ENCODE data around the gene TSEN15. TPM values are rescaled to one million over a fixed set of nuclear protein-coding genes. Genes with fewer than 3 reads are reported as not detected.
"Not testable (repeated sequence)": the region's sequence is repeated elsewhere in the genome, so short reads cannot be mapped to it uniquely, and the experiment has no call there.

TSEN15 gene
- total RNA-seq, 1 donor from 2014 or later, result 34.4 TPM

DNA sequence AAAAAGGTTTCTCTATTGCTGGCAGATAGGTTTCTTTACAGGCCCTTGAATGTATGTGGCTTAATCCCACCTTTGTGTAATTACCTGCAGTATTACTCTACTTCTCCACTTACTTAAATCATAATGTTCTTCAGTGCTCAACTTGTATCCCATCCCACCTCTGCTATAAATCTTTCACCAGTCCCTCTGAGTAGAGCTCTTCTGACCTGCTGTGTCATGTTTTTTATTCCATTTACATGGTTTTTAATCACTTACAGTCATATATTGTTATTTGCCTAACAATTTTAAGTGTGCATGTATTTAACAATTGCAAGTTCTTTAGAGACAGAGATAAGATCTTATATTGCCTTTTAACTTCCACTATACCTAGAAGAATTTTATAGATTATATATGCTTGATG is 2.4 kb downstream of the TSEN15 start:
- DNase-seq, result no peak

GRCh38 chr1:184056921-184057555 is 5.5 kb downstream of the TSEN15 start:
- DNase-seq, result peak; percentile 37

- DNase-seq, result no peak
These were observed 8.4 kb downstream of the TSEN15 start for GRCh38 chr1:184059887-184060286.

DNA sequence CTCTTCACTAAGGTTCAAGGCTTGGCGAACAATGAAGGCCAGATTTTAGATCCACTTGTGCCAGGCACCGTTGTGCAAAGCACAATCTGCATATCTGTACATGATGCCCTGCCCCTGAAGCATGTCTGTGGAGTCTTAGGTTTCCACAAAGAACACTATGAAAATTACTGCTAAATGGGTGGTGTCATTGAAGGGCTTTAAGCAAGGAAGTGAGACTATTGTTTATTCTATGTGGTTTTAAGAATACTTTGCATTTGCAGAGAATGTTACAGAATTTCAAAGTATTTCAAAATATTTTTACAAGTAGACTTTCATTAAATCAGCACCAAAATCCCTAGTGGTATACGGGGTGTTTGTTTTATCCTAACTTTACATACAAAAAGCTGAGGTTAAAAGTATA is 8.8 kb downstream of the TSEN15 start:
- DNase-seq, result no peak

DNA sequence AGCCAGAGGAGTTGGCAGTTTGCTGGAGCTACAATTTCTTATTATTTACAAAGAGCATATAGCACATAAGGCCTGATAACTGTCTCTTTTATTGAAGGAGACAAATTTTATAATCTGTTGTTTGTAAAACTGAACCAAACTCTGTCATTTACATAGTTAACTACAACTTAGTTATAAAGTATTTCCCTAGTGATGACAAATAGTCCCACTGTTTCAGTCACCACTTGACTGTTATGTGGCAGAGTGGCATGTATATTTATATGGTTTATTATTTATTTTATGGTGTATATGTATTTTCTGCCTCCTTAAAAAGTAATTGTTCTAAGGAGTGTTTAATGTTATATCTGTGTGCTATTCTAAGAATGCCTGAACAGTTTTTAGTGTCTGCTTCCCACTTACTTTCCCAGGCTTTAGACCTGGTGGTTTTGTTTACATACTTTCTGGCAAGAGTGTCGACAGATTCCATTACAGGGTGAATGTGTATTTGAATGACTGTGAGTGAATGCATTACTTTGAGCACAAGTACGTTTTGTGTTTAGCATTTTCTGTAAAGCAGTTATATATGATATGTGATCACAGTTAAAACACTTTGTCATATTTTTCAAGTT is 10.0 kb downstream of the TSEN15 start:
- DNase-seq, result peak; percentile 40

DNA sequence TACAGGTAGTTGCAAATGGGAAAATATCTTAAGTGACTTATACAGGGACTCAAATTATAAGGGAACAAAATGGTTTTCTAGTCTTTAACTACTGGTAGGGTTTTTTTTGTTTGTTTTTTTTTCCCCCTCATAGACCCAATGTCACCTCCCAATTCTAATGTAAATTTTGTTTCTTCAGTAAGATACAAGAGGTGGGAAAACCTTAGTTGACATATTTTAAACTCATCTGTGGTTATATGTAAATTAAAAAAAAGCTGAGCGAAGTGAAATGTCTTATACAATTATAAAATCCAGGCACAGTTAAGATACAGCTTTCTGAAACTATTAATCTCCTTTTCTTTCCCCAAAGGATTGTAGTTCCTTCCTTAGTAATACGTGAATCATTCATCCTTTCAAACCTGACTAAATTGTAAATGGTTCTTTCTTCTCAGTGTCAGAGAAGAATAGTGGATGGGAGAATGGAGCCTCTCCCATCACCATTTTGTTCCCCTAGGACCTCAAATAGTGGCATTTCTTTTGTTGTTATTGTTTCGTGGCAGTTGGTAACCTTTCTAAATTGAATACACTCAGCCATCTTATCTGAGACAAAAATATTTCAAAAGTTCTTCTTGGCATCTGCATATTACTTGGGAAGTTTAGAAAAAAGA is 11.2 kb downstream of the TSEN15 start:
- no peak for DNase-seq

DNA sequence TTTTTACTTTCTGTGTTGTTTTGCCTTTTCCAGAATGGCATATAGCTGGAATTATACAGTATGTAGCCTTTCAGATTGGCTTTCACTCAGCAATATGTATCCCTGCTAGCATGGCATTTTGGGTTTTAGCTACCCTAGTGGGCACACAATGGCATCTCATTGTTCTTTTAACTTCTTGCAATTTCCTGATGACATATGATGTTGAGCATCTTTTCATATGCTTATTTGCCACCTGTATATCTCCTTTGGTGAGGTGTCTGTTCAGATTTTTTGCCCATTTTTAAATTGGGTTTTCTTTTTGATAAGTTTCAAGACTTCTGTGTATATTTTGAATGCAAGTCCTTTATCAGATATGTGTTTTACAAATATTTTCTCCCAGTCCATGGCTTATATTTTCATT is 14.0 kb downstream of the TSEN15 start:
- no peak for DNase-seq

GRCh38 chr1:184068354-184068753 is 16.8 kb downstream of the TSEN15 start:
- no peak for DNase-seq

GRCh38 chr1:184069675-184070074 is 18.1 kb downstream of the TSEN15 start:
- DNase-seq, result no peak

DNA sequence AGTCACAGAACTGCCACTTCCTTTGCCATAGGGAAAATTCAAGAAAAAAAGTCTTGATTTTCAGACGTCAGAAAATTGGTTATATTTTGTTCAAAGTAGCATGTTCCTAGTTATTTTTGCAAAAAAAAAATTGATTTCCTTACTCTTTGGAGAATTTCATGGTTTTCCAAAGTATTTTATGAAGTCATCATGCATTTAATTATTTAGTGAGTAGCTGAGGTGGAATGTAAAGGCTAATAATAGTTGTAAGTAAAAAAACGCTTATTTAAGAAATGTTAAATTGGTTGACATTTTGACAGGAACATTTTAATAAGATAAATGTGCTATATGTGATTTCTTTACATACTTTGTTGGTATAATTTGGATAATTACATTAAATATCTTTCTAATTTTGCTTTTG is 20.8 kb downstream of the TSEN15 start:
- DNase-seq, result no peak

DNA sequence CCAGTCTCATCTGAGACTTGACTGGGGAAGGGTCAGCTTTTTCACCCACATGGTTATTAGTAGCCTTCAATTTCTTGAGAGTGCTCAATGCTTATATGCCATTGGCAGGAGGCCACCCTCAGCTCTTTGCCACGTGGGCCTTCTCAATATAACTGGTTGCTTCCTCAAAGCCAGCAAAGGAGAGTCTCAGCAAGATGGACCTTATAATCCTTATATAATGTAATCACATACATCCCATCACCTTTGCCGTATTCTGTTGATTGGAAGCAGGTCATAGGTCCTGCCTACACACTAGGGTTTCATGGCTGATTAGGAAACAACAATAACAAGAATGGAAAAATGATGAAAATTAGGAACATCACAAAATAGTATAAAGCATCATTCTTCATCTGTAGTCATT is 22.9 kb downstream of the TSEN15 start:
- no peak for DNase-seq

GRCh38 chr1:184075055-184076029 is 23.8 kb downstream of the TSEN15 start:
- peak; percentile 89 for DNase-seq

DNA sequence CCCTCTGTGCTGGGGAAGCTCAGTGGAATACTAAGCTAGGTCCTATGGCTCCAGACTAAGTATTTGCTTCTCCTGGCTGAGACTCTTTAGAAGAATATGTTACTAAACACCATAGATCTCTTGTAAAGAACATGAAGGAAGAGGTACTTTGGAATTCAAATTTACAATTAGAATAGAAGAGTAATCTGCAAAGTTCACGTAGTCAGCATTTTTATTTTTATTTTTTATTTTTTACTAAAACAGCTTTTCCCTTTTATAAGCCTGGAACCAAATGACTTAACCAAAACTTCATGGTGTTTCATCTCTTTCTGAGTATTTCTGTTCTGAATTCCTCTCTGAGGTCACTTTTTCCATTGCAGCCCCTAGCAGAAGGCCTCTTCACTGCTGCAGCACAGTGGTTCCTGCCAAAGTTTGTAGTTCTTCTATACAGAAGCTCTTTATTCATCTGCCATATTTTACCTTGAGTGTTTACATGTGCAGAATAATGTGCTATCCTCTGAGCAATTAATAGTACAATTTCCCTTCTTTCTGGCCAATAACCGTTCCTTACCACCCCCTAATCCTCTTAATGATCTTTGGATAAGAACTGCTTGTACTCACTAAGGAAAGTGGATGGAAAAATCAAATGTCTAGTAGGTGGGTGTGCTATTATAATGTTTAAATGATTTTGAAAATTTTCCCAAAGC is 27.2 kb downstream of the TSEN15 start:
- DNase-seq, result peak; percentile 94

- DNase-seq, result no peak
These were observed 28.8 kb downstream of the TSEN15 start for GRCh38 chr1:184080309-184080708.

DNA sequence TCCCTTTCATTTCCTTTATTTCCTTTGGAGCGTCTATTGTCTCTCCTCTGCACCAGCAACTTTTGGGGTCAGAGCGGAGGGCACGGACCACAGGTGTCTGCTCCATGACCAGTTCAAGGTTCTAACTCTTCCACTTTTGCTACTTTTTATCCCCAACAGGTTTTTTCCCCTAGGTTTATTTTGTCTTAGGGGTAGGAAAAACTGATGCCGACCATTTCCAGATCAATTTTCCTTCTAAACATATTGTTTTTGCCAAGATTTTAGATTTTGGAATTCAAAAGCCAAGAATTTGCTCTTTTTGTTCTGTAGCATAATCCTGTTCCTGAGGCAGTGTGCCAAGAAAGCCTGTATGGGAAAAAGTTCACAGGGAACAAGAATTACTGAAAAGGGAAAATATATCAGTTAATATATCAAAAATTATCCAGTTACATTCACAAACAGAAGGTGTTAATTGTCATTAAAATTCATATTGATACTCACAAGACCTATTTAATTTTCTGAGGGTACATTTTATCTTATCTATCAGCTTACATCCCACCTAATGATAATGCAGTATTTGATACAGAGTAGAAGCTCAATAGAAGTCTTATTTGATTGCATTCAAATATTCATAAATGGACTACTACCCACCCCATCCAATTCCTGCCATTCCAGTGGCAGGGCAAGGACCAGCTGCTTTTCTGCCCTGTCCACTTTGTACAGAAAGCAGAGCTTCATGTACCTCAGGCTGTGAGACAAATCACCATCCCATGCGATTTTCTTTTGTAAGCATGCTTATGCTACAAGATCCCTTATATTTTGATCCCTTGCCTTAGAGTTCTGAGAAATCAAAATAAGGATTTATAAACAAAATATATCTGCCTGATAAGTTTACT is 31.2 kb downstream of the TSEN15 start:
- DNase-seq, result peak; percentile 57

DNA sequence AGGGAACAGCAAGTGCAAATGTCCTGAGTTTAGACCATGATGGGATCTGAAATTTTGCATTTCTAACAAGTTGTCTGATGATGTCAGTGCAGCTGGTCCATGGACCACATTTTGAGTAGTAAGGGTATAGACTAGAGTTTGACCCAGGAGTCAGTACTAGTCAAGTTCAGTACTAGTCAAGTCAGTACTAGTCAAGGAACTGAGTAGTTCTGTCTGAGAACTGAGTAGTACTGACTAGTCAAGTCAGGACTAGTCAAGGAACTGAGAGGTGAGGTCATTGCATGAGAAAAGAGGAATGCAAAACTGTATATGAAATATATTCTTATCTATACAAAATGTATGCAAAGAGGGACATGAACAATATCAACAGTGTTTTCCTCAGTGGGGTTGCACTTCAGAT is 34.1 kb downstream of the TSEN15 start:
- DNase-seq, result no peak

DNA sequence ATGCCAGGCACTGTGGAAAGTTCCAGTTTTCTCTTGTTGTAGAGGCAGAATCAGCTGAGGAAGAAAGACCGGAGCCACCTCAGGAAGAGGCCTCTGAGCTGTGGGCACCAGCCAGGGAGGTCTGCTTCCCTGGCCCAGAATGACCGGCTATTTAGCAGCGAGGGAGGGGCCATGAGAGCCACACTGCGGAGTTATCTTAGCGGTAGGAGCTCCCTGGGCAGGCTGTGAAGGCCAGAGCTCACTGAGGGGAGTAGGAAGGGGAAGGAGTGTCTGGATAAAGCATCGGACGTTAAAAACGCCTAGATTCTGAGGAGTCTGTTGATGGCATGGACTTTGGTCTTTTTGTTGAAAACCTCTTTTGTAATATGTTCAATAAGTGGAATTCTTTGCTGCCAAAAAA is 36.5 kb downstream of the TSEN15 start:
- DNase-seq, result no peak

GRCh38 chr1:184093071-184093470 is 41.5 kb downstream of the TSEN15 start:
- no peak for DNase-seq

DNA sequence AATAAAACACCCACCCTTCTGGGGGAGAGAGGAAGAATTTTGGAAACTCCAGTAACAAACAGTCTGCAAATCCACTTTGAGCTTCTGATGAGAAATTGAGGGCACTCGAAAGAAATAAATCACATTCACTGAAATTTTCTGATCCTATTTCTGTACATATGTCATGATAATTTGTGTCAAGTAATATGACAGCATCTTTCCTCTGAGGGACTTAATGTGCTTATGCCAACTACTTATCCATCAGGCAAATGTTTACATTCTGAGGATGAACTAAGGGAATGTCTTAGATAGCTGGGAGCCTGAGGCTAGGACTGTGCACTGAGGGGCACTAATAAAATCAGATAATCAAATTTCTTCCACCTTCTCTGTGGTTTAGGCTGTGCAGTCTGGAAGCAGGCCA is 44.5 kb downstream of the TSEN15 start:
- DNase-seq, result no peak

DNA sequence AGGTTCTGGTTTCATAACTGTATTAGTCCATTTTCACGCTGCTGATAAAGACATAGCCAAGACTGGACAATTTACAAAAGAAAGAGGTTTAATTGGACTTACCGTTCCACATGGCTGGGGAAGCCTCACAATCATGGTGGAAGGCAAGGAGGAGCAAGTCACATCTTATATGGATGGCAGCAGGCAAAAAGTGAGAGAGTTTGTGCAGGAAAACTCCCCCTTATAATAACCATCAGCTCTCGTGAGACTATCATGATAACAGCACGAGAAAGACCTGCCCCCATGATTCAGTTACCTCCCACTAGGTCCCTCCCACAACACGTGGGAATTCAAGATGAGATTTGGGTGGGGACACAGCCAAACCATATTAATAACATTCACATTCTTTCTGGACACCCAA is 45.0 kb downstream of the TSEN15 start:
- not testable (repeated sequence) for DNase-seq

DNA sequence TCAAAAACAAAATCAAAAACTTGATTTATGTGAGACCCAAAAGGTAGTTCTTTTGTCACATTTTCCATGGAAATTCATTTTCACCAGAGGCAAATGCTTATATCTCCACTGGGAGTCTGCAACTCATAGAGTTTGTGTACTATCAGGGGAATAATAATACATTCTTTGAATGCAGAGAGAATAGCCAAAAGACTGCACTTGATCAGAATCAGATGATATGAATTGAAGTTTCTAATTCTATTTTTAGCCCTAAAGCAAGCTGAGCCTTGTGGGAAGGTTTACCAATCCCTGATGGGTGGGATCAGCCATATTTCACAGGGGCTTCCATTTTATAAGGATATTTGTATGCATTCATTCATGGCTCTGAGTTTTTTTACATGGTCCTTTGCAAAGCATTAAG is 49.6 kb downstream of the TSEN15 start:
- no peak for DNase-seq
